Stimulated activated CD8-positive, alpha-beta memory T cell treated with anti-CD3 and anti-CD28 coated beads, Interleukin-7, amount 100 ng/mL, for 48 hours (primary cell): ENCODE measurements around the gene FUBP1.
A peak's percentile ranks its signal among the peaks of the same experiment; 100 is the strongest.
"Not testable (repeated sequence)": the region's sequence is repeated elsewhere in the genome, so short reads cannot be mapped to it uniquely, and the experiment has no call there.

ENCODE experiments used
- DNase-seq, 2 donors: peaks; one replicate each; pipeline ENCODE4 v3.0.0-alpha.2; 2020; ENCODE audit warnings: low read depth in 1 of 2; ENCODE audit errors: extremely low read depth in 1 of 2

Gene FUBP1

GRCh38 chr1:77990629-77991204 is 11.8 kb upstream of the FUBP1 start:
- no peak for DNase-seq

- DNase-seq, result no peak
Observed at GRCh38 chr1:77989744-77990143, 10.9 kb upstream of the FUBP1 start.

GRCh38 chr1:77987919-77988318 is 9.0 kb upstream of the FUBP1 start:
- no peak for DNase-seq

DNA sequence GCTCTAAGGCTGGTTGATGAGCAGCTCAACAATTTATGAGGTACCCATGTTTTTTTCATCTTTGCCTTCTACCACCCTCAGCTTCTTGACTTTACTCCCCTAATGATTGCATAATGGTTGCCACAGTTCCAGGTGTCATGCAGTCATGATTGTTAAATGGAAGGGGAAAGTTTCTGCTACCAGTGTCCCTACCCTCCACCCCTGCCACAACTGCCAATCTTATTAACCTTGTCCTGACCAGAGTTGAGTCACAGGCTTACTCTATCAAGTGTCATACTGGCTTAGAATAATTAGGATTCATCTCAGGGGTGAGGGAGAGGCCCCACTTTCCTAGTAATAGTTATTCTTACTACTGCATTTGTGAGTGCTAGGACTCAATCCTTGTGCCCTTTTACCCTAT is 7.9 kb upstream of the FUBP1 start:
- no peak for DNase-seq

GRCh38 chr1:77984629-77985028 is 5.8 kb upstream of the FUBP1 start:
- no peak for DNase-seq

GRCh38 chr1:77983997-77984355 is 5.1 kb upstream of the FUBP1 start:
- DNase-seq, result no peak

GRCh38 chr1:77983352-77983996 is 4.6 kb upstream of the FUBP1 start:
- DNase-seq, result not testable (repeated sequence)

DNA sequence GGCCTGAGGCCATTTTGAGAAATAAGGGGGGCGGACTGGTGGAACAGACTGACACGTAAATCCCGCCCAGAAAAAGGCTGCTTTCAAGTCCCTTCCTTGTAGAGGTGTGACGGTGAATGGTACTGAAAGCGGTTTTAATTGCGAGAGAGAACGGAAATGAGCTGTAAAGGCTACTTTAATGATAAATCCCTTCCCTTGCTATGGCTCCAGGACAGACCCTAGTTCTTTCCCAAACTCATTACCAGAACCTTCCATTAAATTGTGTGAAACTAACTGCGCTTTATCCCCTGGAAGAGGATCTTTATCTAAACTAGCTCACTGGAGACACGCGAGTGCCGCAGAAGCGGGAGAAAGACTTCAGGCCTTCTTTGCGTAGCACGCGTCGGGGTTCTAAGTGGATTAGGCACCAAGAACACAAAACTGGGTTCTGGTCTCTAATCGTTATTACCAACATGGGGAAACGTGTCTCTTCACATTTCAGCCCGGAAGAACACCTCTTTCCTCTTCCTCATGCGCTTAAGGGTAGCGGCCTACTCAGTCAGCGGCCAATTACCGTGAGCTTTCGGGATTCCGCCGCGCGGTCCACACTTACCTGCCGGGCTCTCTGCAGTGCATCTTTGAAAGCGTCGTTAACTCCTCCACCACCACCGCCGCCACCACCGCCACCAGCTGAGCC is 441 bp downstream of the FUBP1 start:
- peak in 1 of 2 donors; percentile 84 for DNase-seq

DNA sequence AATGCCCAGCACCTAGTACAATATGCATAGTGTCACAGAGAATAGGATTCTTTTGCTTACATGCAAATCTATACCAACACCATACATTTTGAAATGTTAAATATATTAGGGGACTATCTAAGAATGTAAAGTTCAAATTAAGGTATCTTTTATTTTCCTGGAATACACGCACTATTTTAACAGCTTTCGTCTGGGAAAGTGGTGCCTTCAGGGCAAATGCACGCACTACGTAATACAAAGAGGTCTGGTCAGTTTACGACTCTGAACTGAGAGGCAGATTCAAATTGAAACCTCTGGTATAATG is 931 bp downstream of the FUBP1 start:
- DNase-seq, result no peak

- no peak for DNase-seq
Observed at GRCh38 chr1:77976433-77977076, 2.3 kb downstream of the FUBP1 start.

DNA sequence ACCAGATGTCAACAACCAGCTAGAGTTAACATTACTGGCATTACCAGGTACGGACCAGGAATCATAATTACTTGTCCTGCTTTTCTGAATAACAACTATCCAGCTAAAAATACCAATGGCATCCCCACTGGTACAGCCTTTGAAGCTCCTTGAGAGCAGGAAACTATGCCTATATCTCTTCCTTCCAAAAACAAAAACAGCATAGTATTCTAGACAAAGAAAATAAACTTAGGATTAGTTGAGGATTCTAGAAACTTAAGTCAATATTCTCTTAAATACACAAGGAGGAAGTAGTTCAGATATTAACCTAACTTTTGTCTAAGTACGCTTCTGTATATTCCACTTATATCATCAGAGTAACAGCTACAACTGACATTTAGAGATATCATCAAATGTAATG is 3.0 kb downstream of the FUBP1 start:
- no peak for DNase-seq

DNA sequence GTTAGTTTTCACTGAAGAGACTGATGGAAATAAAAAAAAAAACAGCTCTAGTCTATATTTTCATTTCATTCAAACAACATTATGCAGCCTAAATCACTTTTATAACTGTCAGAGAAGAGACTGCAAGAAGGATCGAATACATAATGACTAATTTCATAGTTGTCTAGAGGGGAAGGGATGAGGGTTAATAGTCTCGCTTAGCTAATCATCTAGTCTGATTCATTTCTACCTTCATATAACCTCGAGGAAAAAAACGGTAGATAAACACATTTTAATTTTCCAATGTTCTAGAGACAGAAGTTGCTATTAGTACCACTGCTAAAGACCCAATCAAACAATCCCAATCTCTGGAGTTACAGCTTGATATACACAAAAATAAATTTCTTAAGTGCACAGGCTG is 3.5 kb downstream of the FUBP1 start:
- DNase-seq, result no peak

DNA sequence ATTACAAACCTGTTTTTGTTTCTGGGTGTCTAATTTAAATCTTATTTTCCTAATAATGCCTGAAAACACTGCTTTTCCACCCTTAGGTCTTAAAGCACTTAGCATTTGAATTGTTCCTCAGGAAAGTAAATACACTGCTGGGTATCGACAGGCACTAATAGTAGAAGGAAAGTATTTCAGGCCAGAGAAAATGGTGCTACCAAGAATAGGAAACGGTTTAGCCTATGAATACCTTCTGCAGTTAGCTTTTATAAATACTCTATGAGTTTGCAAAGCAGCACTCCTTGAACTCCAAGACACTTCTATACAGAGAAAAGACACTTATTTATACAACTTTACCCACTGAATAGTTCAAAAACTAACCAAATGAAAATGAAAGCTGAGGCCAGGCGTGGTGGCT is 6.8 kb downstream of the FUBP1 start:
- DNase-seq, result no peak

DNA sequence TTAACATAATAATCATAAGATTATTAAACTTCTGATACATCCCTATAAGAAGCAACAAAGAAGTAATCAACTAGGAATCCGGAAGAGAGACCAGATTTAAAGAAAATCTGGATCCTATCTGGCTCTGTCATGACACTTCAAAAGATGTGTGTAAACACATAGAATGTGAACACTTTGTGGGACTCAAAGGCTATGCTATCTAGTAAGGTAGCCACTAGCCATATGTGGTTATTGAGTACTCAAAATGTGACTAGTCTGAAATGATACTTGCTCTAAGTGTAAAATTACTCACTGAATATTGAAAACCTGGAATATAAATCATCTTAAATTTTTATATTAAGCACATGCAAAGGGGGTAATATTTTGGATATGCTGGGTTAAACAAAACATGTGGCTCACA is 8.7 kb downstream of the FUBP1 start:
- DNase-seq, result no peak

DNA sequence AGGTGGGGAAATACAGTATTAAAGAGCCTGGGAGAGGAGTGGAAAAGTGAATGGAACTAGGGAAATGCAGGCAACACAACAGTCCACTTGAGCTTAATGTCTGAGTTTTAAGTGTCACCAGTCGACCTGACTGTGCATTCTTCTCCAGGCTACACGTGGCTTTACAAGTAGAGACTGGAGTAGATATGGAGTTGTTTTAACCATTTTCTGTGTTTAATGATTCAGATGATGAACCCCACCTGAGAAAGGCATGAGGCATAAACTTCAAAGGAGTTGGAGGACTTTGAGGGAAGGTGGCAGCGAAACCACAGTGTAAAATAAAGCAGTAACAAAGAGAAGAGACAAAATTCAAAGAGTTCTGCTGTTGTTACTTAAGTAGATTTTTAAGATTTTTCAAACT is 12.6 kb downstream of the FUBP1 start:
- DNase-seq, result no peak

GRCh38 chr1:77961392-77961791 is 17.5 kb downstream of the FUBP1 start:
- no peak for DNase-seq

DNA sequence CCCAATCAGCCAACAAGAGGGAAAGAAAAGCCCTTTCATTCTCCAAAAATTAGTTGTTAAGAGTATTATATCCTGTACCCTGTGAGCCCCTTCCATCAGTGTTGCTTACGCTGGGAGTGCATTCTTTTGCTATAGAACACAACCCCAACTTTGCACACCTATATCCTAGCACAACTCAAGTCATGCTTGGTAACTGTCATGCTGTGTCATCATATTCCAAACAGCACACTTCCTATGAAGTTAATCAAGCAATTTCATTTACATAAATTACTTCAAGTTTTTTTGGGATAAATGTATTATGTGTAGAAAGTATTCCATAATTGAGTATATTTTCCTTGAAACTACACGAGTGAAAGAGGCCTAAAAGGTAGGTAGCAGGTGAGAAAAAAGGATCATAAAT is 20.0 kb downstream of the FUBP1 start:
- no peak for DNase-seq

GRCh38 chr1:77958391-77958790 is 20.5 kb downstream of the FUBP1 start:
- DNase-seq, result no peak

DNA sequence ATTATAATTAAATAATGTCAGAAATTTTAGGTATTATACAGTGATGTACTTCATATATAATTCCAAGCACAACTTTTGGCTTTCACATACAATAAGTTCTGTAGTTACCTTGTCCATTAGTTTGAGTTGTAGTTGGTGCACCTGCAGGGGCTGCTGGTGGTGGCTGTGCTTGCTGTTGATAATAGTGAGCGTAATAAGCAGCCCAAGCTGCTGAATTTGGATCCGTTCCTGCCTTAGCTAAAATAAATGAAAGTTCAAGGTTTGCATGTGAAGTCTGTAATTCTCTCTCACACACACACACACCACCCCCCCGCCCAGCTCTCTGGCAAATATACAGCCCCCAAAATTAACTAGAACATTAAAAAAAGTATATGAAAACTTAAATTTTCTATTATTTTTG is 22.4 kb downstream of the FUBP1 start:
- no peak for DNase-seq

GRCh38 chr1:77955709-77956108 is 23.2 kb downstream of the FUBP1 start:
- no peak for DNase-seq

DNA sequence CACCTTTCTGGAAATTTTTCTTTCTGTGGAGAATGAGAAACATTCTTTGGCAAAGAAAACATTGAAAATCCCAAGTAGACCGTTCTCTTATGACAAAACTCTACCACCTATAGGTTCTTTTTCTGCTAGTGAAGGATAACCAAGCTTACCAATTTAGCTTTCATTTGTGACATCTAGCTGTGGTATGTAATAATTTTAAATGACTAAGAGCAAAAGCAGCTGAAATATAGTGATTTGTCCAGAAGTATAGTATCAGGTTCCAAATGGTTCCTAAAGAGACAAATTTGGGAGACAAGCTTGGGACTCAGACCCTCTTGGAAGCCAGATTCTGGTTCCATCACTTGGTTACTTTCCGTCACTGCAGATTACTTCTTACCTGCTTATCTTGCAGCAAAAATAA is 24.4 kb downstream of the FUBP1 start:
- no peak for DNase-seq

DNA sequence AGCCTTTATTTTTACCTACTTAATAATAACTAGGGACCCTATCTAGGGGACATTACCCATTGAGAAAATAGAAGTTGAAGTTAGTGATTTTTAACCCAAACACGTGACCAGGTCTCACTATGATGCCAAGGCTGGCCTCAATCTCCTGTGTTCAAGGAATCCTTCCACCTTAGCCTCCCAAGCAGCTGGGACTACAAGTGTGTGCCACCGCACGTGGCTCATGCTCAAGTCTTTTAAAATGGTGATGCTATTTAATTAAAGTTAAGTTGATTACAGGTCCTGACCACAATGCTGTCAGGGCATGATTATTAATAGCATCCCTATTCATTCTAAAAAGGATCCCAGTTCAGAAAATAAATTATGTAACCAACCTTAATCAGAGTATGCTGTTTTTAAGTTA is 25.0 kb downstream of the FUBP1 start:
- DNase-seq, result no peak
